ENCODE results near the gene MOB3A. TPM values are rescaled to one million over a fixed set of nuclear protein-coding genes. Genes with fewer than 3 reads are reported as not detected.

The MOB3A gene
- total and polyA plus RNA-seq, 9 of the 15 experiments (the other 6 are each of a cell fraction or from before 2014, with no cell fraction given): 1.1 to 24.1 (median 6.0) TPM

DNA sequence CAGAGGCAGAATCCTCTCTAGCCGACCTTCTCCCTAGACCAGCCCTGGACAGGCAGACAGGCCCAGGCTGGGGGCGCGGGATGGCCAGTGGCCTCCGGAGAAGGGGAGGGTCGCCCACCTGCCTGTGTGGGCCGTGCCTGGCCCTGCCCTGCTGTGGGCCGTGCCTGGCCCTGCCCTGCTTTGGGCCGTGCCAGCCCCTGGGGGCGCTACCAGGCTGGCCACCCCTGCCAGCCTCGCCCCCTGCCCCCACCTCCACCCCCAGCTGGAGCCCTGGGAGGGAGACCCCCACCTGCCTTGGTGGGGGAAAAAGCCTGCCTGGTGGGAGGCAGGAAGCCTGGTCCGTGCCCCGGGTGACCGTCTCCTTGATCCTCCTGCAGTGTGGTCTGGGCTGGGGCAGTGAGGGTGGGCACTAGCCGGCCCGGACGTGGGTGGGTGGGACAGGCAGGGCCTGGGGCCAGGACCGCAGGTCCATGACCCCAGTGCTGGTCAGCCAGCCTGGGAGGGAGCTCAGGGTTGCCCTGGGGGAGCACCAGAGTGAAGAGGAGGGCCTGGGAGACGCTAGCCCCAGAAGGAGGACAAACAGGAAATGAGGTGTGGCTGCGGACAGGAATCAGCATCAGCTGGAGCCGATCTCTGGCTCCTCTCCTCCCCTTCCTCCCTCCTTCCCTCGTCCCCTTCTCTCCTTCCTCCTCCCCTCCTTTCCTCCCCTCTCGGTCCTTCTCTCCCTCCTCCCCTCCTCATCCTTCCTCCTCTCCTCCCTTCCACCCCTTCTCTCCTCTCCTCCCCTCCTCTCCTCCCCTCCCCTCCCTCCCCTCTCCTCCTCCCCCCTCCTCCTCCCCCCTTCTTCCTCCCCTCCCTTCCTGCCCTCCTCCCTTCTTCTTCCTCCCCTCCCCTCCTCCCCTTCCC, 39.9 kb downstream of the MOB3A start (continued):
- TF ChIP-seq, protein P1, sequence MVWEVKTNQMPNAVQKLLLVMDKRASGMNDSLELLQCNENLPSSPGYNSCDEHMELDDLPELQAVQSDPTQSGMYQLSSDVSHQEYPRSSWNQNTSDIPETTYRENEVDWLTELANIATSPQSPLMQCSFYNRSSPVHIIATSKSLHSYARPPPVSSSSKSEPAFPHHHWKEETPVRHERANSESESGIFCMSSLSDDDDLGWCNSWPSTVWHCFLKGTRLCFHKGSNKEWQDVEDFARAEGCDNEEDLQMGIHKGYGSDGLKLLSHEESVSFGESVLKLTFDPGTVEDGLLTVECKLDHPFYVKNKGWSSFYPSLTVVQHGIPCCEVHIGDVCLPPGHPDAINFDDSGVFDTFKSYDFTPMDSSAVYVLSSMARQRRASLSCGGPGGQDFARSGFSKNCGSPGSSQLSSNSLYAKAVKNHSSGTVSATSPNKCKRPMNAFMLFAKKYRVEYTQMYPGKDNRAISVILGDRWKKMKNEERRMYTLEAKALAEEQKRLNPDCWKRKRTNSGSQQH (CRISPR knock-in tag; IDR thresholded peaks at IDR 0.05): peak; percentile 34; the same call in 1 of the 2 replicates
- TF ChIP-seq, protein P2, sequence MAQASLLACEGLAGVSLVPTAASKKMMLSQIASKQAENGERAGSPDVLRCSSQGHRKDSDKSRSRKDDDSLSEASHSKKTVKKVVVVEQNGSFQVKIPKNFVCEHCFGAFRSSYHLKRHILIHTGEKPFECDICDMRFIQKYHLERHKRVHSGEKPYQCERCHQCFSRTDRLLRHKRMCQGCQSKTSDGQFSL (CRISPR knock-in tag; IDR thresholded peaks at IDR 0.05): peak; percentile 68; the same call in 1 of the 2 replicates
- TF ChIP-seq, protein P2 (tag; IDR thresholded peaks at IDR 0.05): peak in 1 of 2 experiments; percentile 51; a peak in 1 of 4 replicates
- peak; percentile 56; the same call in 1 of the 2 replicates for TF ChIP-seq ZEB2 (IDR thresholded peaks at IDR 0.05)
- no peak; the same call in 1 of the 2 replicates for TF ChIP-seq PML (IDR thresholded peaks at IDR 0.05; ENCODE audit: low read length)
- TF ChIP-seq, protein P3, sequence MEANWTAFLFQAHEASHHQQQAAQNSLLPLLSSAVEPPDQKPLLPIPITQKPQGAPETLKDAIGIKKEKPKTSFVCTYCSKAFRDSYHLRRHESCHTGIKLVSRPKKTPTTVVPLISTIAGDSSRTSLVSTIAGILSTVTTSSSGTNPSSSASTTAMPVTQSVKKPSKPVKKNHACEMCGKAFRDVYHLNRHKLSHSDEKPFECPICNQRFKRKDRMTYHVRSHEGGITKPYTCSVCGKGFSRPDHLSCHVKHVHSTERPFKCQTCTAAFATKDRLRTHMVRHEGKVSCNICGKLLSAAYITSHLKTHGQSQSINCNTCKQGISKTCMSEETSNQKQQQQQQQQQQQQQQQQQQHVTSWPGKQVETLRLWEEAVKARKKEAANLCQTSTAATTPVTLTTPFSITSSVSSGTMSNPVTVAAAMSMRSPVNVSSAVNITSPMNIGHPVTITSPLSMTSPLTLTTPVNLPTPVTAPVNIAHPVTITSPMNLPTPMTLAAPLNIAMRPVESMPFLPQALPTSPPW (CRISPR knock-in tag; IDR thresholded peaks at IDR 0.05): peak; percentile 92
- peak; percentile 89 for TF ChIP-seq OTX1 (CRISPR knock-in tag; IDR thresholded peaks at IDR 0.05)
- no peak for TF ChIP-seq ELF2 (CRISPR knock-in tag; IDR thresholded peaks at IDR 0.05)
- TF ChIP-seq, protein P4, sequence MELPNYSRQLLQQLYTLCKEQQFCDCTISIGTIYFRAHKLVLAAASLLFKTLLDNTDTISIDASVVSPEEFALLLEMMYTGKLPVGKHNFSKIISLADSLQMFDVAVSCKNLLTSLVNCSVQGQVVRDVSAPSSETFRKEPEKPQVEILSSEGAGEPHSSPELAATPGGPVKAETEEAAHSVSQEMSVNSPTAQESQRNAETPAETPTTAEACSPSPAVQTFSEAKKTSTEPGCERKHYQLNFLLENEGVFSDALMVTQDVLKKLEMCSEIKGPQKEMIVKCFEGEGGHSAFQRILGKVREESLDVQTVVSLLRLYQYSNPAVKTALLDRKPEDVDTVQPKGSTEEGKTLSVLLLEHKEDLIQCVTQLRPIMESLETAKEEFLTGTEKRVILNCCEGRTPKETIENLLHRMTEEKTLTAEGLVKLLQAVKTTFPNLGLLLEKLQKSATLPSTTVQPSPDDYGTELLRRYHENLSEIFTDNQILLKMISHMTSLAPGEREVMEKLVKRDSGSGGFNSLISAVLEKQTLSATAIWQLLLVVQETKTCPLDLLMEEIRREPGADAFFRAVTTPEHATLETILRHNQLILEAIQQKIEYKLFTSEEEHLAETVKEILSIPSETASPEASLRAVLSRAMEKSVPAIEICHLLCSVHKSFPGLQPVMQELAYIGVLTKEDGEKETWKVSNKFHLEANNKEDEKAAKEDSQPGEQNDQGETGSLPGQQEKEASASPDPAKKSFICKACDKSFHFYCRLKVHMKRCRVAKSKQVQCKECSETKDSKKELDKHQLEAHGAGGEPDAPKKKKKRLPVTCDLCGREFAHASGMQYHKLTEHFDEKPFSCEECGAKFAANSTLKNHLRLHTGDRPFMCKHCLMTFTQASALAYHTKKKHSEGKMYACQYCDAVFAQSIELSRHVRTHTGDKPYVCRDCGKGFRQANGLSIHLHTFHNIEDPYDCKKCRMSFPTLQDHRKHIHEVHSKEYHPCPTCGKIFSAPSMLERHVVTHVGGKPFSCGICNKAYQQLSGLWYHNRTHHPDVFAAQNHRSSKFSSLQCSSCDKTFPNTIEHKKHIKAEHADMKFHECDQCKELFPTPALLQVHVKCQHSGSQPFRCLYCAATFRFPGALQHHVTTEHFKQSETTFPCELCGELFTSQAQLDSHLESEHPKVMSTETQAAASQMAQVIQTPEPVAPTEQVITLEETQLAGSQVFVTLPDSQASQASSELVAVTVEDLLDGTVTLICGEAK (IDR thresholded peaks at IDR 0.05): peak; percentile 75; the same call in 1 of the 2 replicates
- TF ChIP-seq, protein P4 (CRISPR knock-in tag; IDR thresholded peaks at IDR 0.05): no peak
- no peak for TF ChIP-seq KLF16 (IDR thresholded peaks at IDR 0.05)
- TF ChIP-seq POLR3A (IDR thresholded peaks at IDR 0.05; ENCODE audit: borderline replicate concordance, extremely low read depth, insufficient read depth, insufficient read length): no peak
- peak; percentile 62; the same call in 1 of the 2 replicates for TF ChIP-seq LEF1 (IDR thresholded peaks at IDR 0.05)
- TF ChIP-seq ZNF764 (CRISPR knock-in tag; IDR thresholded peaks at IDR 0.05; ENCODE audit: low read depth): no peak

Data from K562 (cell line).